Progenitor cell of endocrine pancreas (in vitro differentiated cells): ENCODE results near the gene DLST. TPM values are rescaled to one million over a fixed set of nuclear protein-coding genes. Genes with fewer than 3 reads are reported as not detected.

Experiments
- DNase-seq: peaks from one replicate; pipeline ENCODE4 v3.0.0; 2021; ENCODE audit warnings: low spot score; ENCODE audit not compliant: unreplicated experiment
- H3K27ac Mint-ChIP-seq: 2 replicates; pipeline ENCODE4 v1.8.0; 2021; ENCODE audit warnings: mild to moderate bottlenecking, moderate library complexity, mixed read lengths
- H3K27me3 Mint-ChIP-seq: 2 replicates; pipeline ENCODE4 v1.8.0; 2021; ENCODE audit warnings: mixed read lengths
- H3K36me3 Mint-ChIP-seq: 2 replicates; pipeline ENCODE4 v1.8.0; 2022; ENCODE audit warnings: mixed read lengths; ENCODE audit not compliant: insufficient read depth
- H3K4me1 Mint-ChIP-seq: 2 replicates; pipeline ENCODE4 v1.8.0; 2021; ENCODE audit warnings: low read depth, mixed read lengths
- H3K4me3 Mint-ChIP-seq: 2 replicates; pipeline ENCODE4 v1.8.0; 2021; ENCODE audit warnings: low read depth, mild to moderate bottlenecking, moderate library complexity, mixed read lengths
- H3K9me3 Mint-ChIP-seq: 2 replicates; pipeline ENCODE4 v1.8.0; 2021; ENCODE audit warnings: low read depth, mixed read lengths
- total RNA-seq: library from RNA; stranded (reverse); gene quantifications from 2 replicates; pipeline ENCODE4 v1.2.1, GENCODE V29; 2021
- TF ChIP-seq, protein P1 (sequence below): fragments of 200-600 bp; sonication (generic); IDR thresholded peaks from one replicate; pipeline ENCODE4 v1.5.0; 2021; ENCODE audit warnings: antibody characterized with exemption, mild to moderate bottlenecking; ENCODE audit not compliant: unreplicated experiment

The DLST gene
- total RNA-seq, 1 donor from 2014 or later, result 97.8 TPM

DNA sequence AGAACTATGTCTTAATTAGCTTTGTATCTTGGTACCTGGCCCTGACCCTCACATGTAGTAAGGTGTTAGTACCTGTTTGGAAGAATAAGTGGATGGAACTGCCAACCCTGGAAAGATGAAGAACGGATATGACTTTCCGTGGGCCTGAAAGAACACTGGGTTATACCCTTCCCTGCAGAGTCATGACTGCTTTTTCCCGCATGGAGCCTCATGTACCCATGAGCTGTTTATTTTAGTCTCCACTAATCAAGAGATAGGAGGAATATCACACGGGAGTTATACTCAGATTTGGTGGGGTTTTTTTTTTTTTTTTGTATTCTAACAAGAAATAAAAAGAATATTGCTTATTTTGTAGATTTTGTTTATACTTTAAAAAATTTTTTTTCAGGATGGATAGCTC, 15.9 kb downstream of the DLST start:
- TF ChIP-seq, protein P1, sequence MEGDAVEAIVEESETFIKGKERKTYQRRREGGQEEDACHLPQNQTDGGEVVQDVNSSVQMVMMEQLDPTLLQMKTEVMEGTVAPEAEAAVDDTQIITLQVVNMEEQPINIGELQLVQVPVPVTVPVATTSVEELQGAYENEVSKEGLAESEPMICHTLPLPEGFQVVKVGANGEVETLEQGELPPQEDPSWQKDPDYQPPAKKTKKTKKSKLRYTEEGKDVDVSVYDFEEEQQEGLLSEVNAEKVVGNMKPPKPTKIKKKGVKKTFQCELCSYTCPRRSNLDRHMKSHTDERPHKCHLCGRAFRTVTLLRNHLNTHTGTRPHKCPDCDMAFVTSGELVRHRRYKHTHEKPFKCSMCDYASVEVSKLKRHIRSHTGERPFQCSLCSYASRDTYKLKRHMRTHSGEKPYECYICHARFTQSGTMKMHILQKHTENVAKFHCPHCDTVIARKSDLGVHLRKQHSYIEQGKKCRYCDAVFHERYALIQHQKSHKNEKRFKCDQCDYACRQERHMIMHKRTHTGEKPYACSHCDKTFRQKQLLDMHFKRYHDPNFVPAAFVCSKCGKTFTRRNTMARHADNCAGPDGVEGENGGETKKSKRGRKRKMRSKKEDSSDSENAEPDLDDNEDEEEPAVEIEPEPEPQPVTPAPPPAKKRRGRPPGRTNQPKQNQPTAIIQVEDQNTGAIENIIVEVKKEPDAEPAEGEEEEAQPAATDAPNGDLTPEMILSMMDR, result no peak
- no peak overlapping the region for H3K4me3 Mint-ChIP-seq
- peaks cover 41% of the 10 kb centered on the region for H3K36me3 Mint-ChIP-seq

DNA sequence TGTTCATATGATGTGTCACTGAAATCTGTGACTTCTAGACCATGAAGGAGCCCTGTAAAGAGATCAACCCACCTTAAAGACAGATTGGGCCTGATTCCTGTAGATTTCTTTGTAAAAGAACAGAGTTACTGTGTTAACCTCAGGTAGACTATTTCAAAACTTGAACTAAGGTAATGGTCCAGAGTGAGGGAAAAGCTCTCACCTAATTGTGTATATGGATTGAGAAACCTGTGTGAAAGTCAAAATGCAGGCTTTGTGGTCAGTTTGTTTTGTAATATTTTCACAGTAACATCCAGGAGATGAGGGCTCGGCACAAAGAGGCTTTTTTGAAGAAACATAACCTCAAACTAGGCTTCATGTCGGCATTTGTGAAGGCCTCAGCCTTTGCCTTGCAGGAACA, 16.4 kb downstream of the DLST start:
- Mint-ChIP-seq H3K36me3 (peaks cover 40% of the 10 kb centered on the region), H3K4me1 (peaks cover 18% of the 10 kb centered on the region), H3K4me3 (no peak overlapping the region), H3K27ac (peak overlapping the region; percentile 50), H3K9me3 (no peaks in the 10 kb centered on the region), H3K27me3 (no peaks in the 10 kb centered on the region)
- no peak for DNase-seq
- TF ChIP-seq, protein P1, result no peak

More for the DNA sequence above, 15.9 kb downstream of the DLST start:
- Mint-ChIP-seq H3K9me3 (no peaks in the 10 kb centered on the region), H3K27me3 (no peaks in the 10 kb centered on the region), H3K4me1 (peaks cover 18% of the 10 kb centered on the region), H3K27ac (no peak overlapping the region)
- no peak for DNase-seq

DNA sequence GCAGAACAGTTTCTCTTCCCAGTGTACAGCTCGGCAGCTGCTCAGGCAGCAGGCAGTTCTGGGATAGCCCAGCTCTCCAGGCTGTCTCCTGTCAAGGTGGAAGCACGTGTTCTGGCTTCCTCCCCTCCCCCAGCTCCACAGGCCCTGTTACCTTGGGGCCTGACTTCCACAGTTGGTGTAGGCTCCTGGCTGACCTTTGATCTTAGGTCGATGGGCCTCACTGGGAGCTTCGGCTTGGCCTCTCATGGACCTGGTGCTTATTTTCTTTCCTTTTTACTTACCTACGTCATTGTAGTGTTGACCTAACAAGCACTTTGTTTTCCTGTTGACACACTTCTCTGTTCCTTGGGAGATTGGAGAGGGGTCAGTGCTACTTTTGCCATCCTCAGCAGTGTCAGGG, 17.0 kb downstream of the DLST start:
- no peaks in the 10 kb centered on the region for H3K9me3 Mint-ChIP-seq
- peaks cover 18% of the 10 kb centered on the region for H3K4me1 Mint-ChIP-seq
- no peak for DNase-seq
- no peak overlapping the region for H3K4me3 Mint-ChIP-seq
- peaks cover 38% of the 10 kb centered on the region for H3K36me3 Mint-ChIP-seq
- H3K27me3 Mint-ChIP-seq, result no peaks in the 10 kb centered on the region
- TF ChIP-seq, protein P1, result no peak
- peak overlapping the region; percentile 50 for H3K27ac Mint-ChIP-seq

DNA sequence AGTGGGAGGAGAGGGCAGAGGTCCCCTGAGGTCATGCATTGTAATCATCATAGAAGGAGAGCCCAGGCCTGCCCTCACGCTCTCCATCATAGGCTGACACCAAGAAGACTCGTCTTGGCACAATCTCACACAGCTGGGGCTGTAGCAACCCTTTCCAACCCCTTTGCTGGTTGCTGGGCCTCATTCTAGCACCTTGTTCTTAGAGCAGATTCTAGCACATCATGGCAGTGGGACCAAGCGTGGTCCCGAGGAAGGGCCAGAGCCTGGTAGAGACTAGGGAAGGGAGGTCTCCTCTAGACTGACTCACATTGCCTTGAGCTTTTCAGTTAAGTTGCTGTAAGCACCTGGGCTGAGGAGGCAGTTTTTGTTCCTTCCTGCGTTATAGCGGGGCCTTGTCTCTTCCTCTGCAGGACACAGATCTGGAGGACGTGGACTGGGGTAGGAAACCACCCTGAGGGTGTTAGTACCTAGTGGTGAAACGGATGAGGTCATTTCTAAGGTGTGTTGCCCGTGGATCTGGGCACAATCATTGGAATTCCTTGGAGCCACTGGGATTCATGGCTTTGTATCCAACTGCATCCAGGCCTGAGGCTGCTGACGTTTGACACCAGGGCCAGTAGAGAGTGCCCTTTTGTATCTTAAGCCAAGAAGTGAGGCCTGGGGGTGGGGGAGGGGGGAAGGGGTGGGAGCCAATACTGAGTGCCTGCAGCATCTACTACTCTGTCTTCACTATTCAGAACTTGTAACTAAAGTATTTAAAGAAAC, 21.4 kb downstream of the DLST start:
- Mint-ChIP-seq H3K36me3 (peaks cover 22% of the 10 kb centered on the region), H3K27ac (no peak overlapping the region), H3K4me3 (no peak overlapping the region), H3K4me1 (peaks cover 13% of the 10 kb centered on the region), H3K27me3 (no peaks in the 10 kb centered on the region), H3K9me3 (no peaks in the 10 kb centered on the region)
- TF ChIP-seq, protein P1, result no peak
- no peak for DNase-seq

DNA sequence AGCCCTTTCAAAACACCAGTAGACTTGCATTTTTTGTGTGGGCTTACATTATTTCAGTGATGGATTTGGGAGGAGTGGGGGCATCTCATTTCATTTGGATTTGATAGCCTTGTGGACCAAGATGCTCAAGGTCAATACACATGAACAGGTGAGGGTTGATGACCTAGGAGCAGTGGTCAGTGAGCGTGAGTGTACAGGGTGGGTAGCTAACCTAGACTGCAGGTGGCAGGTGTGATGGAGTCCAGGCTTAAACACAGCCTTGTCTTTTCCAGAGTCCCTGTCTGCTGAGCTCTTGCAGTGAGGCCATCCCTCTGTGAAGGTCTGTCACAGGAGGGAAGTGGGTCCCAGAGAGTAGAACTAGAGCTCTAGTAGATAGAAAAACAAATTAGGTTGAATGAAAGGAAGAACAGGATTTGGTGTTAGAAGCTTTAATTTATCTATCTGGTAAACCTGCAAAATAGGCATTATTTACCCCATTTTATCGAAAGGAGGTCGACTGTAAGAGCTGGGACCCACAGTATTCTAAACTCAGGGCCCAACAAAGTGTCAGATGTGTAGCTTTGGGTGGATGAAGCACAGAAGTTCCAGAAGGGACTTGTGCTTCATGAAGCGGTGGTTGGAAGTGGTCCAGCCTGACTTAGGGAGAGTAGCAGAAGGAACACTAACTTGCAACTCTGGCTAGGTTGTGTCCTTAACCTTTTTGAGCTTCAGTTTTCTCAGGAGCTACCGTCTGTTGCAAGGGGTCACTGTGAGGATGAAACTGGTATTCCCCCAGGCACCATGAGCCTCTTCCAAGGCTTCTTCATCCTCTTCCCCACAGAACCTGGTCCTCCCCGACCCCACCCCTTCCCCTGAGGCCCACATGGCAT, 23.2 kb downstream of the DLST start:
- H3K36me3 Mint-ChIP-seq, result peaks cover 11% of the 10 kb centered on the region
- H3K4me3 Mint-ChIP-seq, result no peak overlapping the region
- H3K4me1 Mint-ChIP-seq, result no peaks in the 10 kb centered on the region
- TF ChIP-seq, protein P1, result no peak
- no peaks in the 10 kb centered on the region for H3K27me3 Mint-ChIP-seq
- no peak for DNase-seq
- no peaks in the 10 kb centered on the region for H3K9me3 Mint-ChIP-seq
- no peak overlapping the region for H3K27ac Mint-ChIP-seq
